Measurements from ENCODE around the gene RAX. TPM values are rescaled to one million over a fixed set of nuclear protein-coding genes. Genes with fewer than 3 reads are reported as not detected.

RAX gene
- polyA plus RNA-seq, 1 donor (not counting 4 experiments of a cell fraction or from before 2014, with no cell fraction given): not detected

- Histone ChIP-seq H3K4me3 (ENCODE audit: control insufficient read depth in 2 of 3, extremely low read depth in 1 of 3, insufficient read depth in 2 of 3, low read depth in 1 of 3, low read length in 3 of 3) (no peak overlapping the region), H2AFZ (ENCODE audit: control insufficient read depth, low read length) (no peak overlapping the region), H3K36me3 (ENCODE audit: control insufficient read depth in 2 of 2, extremely low read depth in 1 of 2, insufficient read depth in 2 of 2, low read length in 2 of 2) (no peaks in the 10 kb centered on the region), H3K9ac (ENCODE audit: control insufficient read depth, extremely low read depth, insufficient read depth, low read length) (no peak overlapping the region), H3K9me1 (ENCODE audit: control insufficient read depth, extremely low read depth, insufficient read depth, low read length) (no peaks in the 10 kb centered on the region), H3K4me1 (ENCODE audit: control insufficient read depth, extremely low read depth, insufficient read depth, low read length) (no peaks in the 10 kb centered on the region), H3K79me2 (ENCODE audit: control insufficient read depth, insufficient read depth, low read length) (no peaks in the 10 kb centered on the region), H3K27me3 (ENCODE audit: control insufficient read depth, extremely low read depth, insufficient read depth, low read length) (peaks cover 86% of the 10 kb centered on the region), H3K4me2 (ENCODE audit: control insufficient read depth, extremely low read depth, insufficient read depth, low read depth, low read length) (no peak overlapping the region), H3K9me3 (ENCODE audit: control insufficient read depth, low read depth, low read length) (no peaks in the 10 kb centered on the region), H4K20me1 (ENCODE audit: control insufficient read depth, extremely low read depth, insufficient read depth, low read length) (no peaks in the 10 kb centered on the region), H3K27ac (ENCODE audit: control insufficient read depth, insufficient read depth, low read length) (no peak overlapping the region)
- FAIRE-seq: no peak
- dilution Hi-C loops (cut with MboI; ENCODE audit: extremely low pct_ligation_motif_present, low sequenced_read_pairs): no loop called here
- DNase-seq (ENCODE audit: low read depth, low spot score): no peak
- no peak for TF ChIP-seq EZH2 (IDR thresholded peaks at IDR 0.05; ENCODE audit: low read length)
- TF ChIP-seq CTCF (optimal IDR thresholded peaks at IDR 0.05 in 1 of 3, IDR thresholded peaks at IDR 0.05 in 1 of 3, conservative IDR thresholded peaks at IDR 0.05 in 1 of 3; ENCODE audit: extremely low read depth in 1 of 3, insufficient read depth in 2 of 3, low read length in 3 of 3): no peak
These were observed 1.3 kb upstream of the RAX start for GRCh38 chr18:59274533-59274928.

GRCh38 chr18:59273759-59274532 is 692 bp upstream of the RAX start:
- H3K9ac ChIP-seq (ENCODE audit: control insufficient read depth, extremely low read depth, insufficient read depth, low read length): no peak overlapping the region
- TF ChIP-seq EZH2 (IDR thresholded peaks at IDR 0.05; ENCODE audit: low read length) (peak; percentile 55), CTCF (optimal IDR thresholded peaks at IDR 0.05 in 1 of 3, IDR thresholded peaks at IDR 0.05 in 1 of 3, conservative IDR thresholded peaks at IDR 0.05 in 1 of 3; ENCODE audit: extremely low read depth in 1 of 3, insufficient read depth in 2 of 3, low read length in 3 of 3) (no peak)
- no peaks in the 10 kb centered on the region for H3K36me3 ChIP-seq (ENCODE audit: control insufficient read depth in 2 of 2, extremely low read depth in 1 of 2, insufficient read depth in 2 of 2, low read length in 2 of 2)
- no peak overlapping the region for H2AFZ ChIP-seq (ENCODE audit: control insufficient read depth, low read length)
- H3K27me3 ChIP-seq (ENCODE audit: control insufficient read depth, extremely low read depth, insufficient read depth, low read length): peaks cover 86% of the 10 kb centered on the region
- H3K27ac ChIP-seq (ENCODE audit: control insufficient read depth, insufficient read depth, low read length): no peak overlapping the region
- FAIRE-seq (no peak), DNase-seq (ENCODE audit: low read depth, low spot score) (no peak)
- H3K4me2 ChIP-seq (ENCODE audit: control insufficient read depth, extremely low read depth, insufficient read depth, low read depth, low read length): peak overlapping the region; percentile 45
- H3K9me3 ChIP-seq (ENCODE audit: control insufficient read depth, low read depth, low read length): no peaks in the 10 kb centered on the region
- H3K4me1 ChIP-seq (ENCODE audit: control insufficient read depth, extremely low read depth, insufficient read depth, low read length): no peaks in the 10 kb centered on the region
- H3K4me3 ChIP-seq (ENCODE audit: control insufficient read depth in 2 of 3, extremely low read depth in 1 of 3, insufficient read depth in 2 of 3, low read depth in 1 of 3, low read length in 3 of 3): no peak overlapping the region
- no peaks in the 10 kb centered on the region for H3K79me2 ChIP-seq (ENCODE audit: control insufficient read depth, insufficient read depth, low read length)
- dilution Hi-C loops (cut with MboI; ENCODE audit: extremely low pct_ligation_motif_present, low sequenced_read_pairs): no loop called here
- H4K20me1 ChIP-seq (ENCODE audit: control insufficient read depth, extremely low read depth, insufficient read depth, low read length): no peaks in the 10 kb centered on the region
- H3K9me1 ChIP-seq (ENCODE audit: control insufficient read depth, extremely low read depth, insufficient read depth, low read length): no peaks in the 10 kb centered on the region

Data from keratinocyte (primary cell).